C4-2B (cell line): ENCODE results near the gene FCGR3A.
"Not testable (repeated sequence)": the region's sequence is repeated elsewhere in the genome, so short reads cannot be mapped to it uniquely, and the experiment has no call there.

Source experiments
- ZFX ChIP-seq: fragments of 450-650 bp; IDR thresholded peaks from 2 replicates; pipeline ENCODE4 v1.6.1; 2017
- TF ChIP-seq, protein P1 (sequence below): fragments of 450-650 bp; conservative IDR thresholded peaks from 2 replicates; pipeline ENCODE4 v1.5.1; 2017; ENCODE audit warnings: mild to moderate bottlenecking

DNA sequence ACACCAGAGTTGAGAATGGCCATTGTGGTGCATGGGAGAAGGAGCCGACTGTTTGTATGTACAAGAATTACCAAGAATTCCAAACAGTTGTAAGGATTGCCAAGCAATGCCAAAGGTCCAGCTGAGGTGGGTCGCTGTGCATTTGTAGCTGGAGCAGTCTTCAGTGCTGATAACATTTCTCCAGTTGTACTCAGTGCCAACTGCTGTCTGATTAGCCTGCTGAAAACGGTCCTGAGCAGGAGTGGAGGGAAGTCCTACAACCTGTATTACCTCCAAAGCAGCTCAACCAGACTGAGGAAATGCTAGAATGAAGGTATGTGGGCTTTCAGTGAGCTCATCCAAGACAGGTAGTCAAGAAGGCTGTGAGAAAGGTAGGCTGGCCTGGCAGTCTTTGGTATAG, 6.5 kb upstream of the FCGR3A start:
- TF ChIP-seq, protein P1, sequence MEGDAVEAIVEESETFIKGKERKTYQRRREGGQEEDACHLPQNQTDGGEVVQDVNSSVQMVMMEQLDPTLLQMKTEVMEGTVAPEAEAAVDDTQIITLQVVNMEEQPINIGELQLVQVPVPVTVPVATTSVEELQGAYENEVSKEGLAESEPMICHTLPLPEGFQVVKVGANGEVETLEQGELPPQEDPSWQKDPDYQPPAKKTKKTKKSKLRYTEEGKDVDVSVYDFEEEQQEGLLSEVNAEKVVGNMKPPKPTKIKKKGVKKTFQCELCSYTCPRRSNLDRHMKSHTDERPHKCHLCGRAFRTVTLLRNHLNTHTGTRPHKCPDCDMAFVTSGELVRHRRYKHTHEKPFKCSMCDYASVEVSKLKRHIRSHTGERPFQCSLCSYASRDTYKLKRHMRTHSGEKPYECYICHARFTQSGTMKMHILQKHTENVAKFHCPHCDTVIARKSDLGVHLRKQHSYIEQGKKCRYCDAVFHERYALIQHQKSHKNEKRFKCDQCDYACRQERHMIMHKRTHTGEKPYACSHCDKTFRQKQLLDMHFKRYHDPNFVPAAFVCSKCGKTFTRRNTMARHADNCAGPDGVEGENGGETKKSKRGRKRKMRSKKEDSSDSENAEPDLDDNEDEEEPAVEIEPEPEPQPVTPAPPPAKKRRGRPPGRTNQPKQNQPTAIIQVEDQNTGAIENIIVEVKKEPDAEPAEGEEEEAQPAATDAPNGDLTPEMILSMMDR: not testable (repeated sequence)
- TF ChIP-seq ZFX: not testable (repeated sequence)
